Activated CD8-positive, alpha-beta memory T cell treated with anti-CD3 and anti-CD28 coated beads for 48 hours (primary cell): Measurements from ENCODE around the gene PHACTR1.

Experiments used
- DNase-seq, 3 experiments: peaks; one replicate each; pipeline ENCODE4 v3.0.0-alpha.2; 2020; ENCODE audit warnings: low read depth in 2 of 3, low spot score in 2 of 3

Gene PHACTR1

GRCh38 chr6:12987783-12988182 lies 271.2 kb downstream of the PHACTR1 start:
- no peak for DNase-seq

- DNase-seq: no peak
These were observed 273.6 kb downstream of the PHACTR1 start for GRCh38 chr6:12990162-12990561.

GRCh38 chr6:12991435-12991834 lies 274.9 kb downstream of the PHACTR1 start:
- no peak for DNase-seq

- no peak for DNase-seq
These were observed 276.2 kb downstream of the PHACTR1 start for GRCh38 chr6:12992770-12993169.

GRCh38 chr6:12993283-12993898 lies 276.8 kb downstream of the PHACTR1 start:
- DNase-seq: no peak

- no peak for DNase-seq
These were observed 278.9 kb downstream of the PHACTR1 start for GRCh38 chr6:12995419-12995818.

GRCh38 chr6:13000537-13000936 lies 284.0 kb downstream of the PHACTR1 start:
- no peak for DNase-seq

GRCh38 chr6:13001927-13002326 lies 285.4 kb downstream of the PHACTR1 start:
- no peak for DNase-seq

- no peak for DNase-seq
These were observed 288.0 kb downstream of the PHACTR1 start for GRCh38 chr6:13004601-13005000.

- DNase-seq: no peak
These were observed 289.4 kb downstream of the PHACTR1 start for GRCh38 chr6:13005994-13006393.

- DNase-seq: no peak
These were observed 290.2 kb downstream of the PHACTR1 start for GRCh38 chr6:13006578-13007300.

GRCh38 chr6:13007744-13008143 lies 291.2 kb downstream of the PHACTR1 start:
- DNase-seq: no peak

GRCh38 chr6:13009031-13009430 lies 292.5 kb downstream of the PHACTR1 start:
- no peak for DNase-seq

GRCh38 chr6:13009461-13009860 lies 292.9 kb downstream of the PHACTR1 start:
- DNase-seq: no peak

- no peak for DNase-seq
These were observed 295.1 kb downstream of the PHACTR1 start for GRCh38 chr6:13011612-13012146.

- DNase-seq: no peak
These were observed 295.7 kb downstream of the PHACTR1 start for GRCh38 chr6:13012296-13012695.

GRCh38 chr6:13012977-13013680 lies 296.6 kb downstream of the PHACTR1 start:
- DNase-seq: no peak

GRCh38 chr6:13013681-13014503 lies 297.3 kb downstream of the PHACTR1 start:
- no peak for DNase-seq

- no peak for DNase-seq
These were observed 298.2 kb downstream of the PHACTR1 start for GRCh38 chr6:13014504-13015378.

- DNase-seq: no peak
These were observed 298.8 kb downstream of the PHACTR1 start for GRCh38 chr6:13015379-13015681.
